Stimulated activated naive CD8-positive, alpha-beta T cell treated with anti-CD3 and anti-CD28 coated beads, Interleukin-15, amount 100 ng/mL, for 72 hours (primary cell): ENCODE data around the gene ST6GALNAC3.

Experiments
- ATAC-seq: fragments of 150-1000 bp; cut with Tn5 transposase; 2 replicates; pipeline ENCODE4 v1.10.0; 2021; ENCODE audit warnings: mild to moderate bottlenecking, moderate library complexity
- DNase-seq, 2 donors: peaks; one replicate each; pipeline ENCODE4 v3.0.0; 2021 to 2022
- H3K27ac Mint-ChIP-seq, 2 donors: one replicate each; pipeline ENCODE4 v1.8.0; 2022; ENCODE audit warnings: mild to moderate bottlenecking in 2 of 2, mixed read lengths in 2 of 2, moderate library complexity in 2 of 2
- H3K27me3 Mint-ChIP-seq: one replicate; pipeline ENCODE4 v1.8.0; 2022; ENCODE audit warnings: mixed read lengths
- H3K4me1 Mint-ChIP-seq: one replicate; pipeline ENCODE4 v1.8.0; 2022; ENCODE audit warnings: mild to moderate bottlenecking, mixed read lengths
- H3K4me3 Mint-ChIP-seq, 2 donors: one replicate each; pipeline ENCODE4 v1.8.0; 2022; ENCODE audit warnings: mild to moderate bottlenecking in 2 of 2, mixed read lengths in 2 of 2, moderate library complexity in 1 of 2
- H3K9me3 Mint-ChIP-seq, 2 donors: one replicate each; pipeline ENCODE4 v1.8.0; 2022; ENCODE audit warnings: mixed read lengths in 2 of 2

Gene ST6GALNAC3

DNA sequence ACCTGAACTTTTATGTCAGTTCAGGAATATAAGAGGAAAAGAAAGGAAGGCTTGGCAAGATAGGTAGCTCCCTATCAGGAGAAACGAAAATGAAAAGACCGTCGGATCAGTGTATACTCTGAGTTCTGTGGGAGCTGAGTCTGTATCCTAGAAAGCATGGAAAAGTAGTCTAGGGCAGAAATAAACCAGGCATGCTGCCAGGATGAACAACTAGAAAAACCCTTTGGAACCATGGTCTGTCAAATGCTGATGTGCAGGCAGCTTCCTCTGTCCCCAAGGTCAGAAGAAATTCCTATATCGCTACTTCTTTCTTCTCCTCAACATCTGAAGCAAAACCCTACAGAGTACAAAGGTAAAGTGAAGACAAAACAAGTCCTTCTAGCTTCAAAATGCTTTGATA is 268.8 kb downstream of the ST6GALNAC3 start:
- DNase-seq (no peak), ATAC-seq (no peak)
- H3K4me3 Mint-ChIP-seq: no peak overlapping the region
- peaks cover 0 to 8% of the 10 kb centered on the region in 2 donors for H3K9me3 Mint-ChIP-seq
- H3K27ac Mint-ChIP-seq: no peak overlapping the region
- H3K4me1 Mint-ChIP-seq: no peaks in the 10 kb centered on the region
- H3K27me3 Mint-ChIP-seq: no peaks in the 10 kb centered on the region

GRCh38 chr1:76351655-76352054 is 277.1 kb downstream of the ST6GALNAC3 start:
- Mint-ChIP-seq H3K27me3 (no peaks in the 10 kb centered on the region), H3K4me3 (no peak overlapping the region), H3K27ac (no peak overlapping the region), H3K9me3 (no peaks in the 10 kb centered on the region), H3K4me1 (no peaks in the 10 kb centered on the region)
- DNase-seq: no peak
- ATAC-seq: no peak

GRCh38 chr1:76352741-76353435 is 278.3 kb downstream of the ST6GALNAC3 start:
- Mint-ChIP-seq H3K4me3 (no peak overlapping the region), H3K27ac (no peak overlapping the region), H3K9me3 (no peaks in the 10 kb centered on the region), H3K27me3 (no peaks in the 10 kb centered on the region), H3K4me1 (no peaks in the 10 kb centered on the region)
- DNase-seq (no peak), ATAC-seq (no peak)

DNA sequence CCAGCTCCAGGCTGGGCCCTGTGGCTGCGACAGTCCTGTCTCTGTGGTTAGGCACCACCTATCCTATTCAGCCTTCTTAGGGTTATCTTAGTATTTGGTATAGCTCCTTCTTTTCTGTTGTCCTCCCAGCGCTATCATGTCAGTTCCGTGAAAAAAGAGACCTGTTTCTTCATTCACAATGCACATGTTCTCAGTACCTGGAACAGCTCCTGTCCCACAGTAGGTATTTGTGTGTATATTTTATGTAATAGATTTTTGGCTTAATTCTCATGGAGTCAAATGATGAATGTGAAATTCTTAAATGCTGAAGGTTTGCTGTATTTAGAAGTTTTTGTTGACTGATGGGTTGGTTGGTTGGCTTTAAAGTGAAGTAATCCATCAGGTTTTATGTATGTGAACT is 279.7 kb downstream of the ST6GALNAC3 start:
- no peak overlapping the region for H3K27ac Mint-ChIP-seq
- no peak overlapping the region for H3K4me3 Mint-ChIP-seq
- no peaks in the 10 kb centered on the region for H3K9me3 Mint-ChIP-seq
- DNase-seq (no peak), ATAC-seq (no peak)
- no peaks in the 10 kb centered on the region for H3K4me1 Mint-ChIP-seq
- no peaks in the 10 kb centered on the region for H3K27me3 Mint-ChIP-seq

- ATAC-seq: no peak
- H3K27ac Mint-ChIP-seq: no peak overlapping the region
- no peaks in the 10 kb centered on the region for H3K9me3 Mint-ChIP-seq
- H3K4me1 Mint-ChIP-seq: no peaks in the 10 kb centered on the region
- no peak overlapping the region for H3K4me3 Mint-ChIP-seq
- peaks cover 6% of the 10 kb centered on the region for H3K27me3 Mint-ChIP-seq
- DNase-seq: no peak
Observed at GRCh38 chr1:76366726-76367125, 292.2 kb downstream of the ST6GALNAC3 start.

- Mint-ChIP-seq H3K27me3 (peaks cover 6% of the 10 kb centered on the region), H3K9me3 (peaks cover 0 to under 1% of the 10 kb centered on the region in 2 donors), H3K4me1 (no peaks in the 10 kb centered on the region), H3K4me3 (no peak overlapping the region), H3K27ac (no peak overlapping the region)
- ATAC-seq (no peak), DNase-seq (no peak)
Observed at GRCh38 chr1:76371941-76372340, 297.4 kb downstream of the ST6GALNAC3 start.

GRCh38 chr1:76374086-76374485 is 299.5 kb downstream of the ST6GALNAC3 start:
- no peak for ATAC-seq
- Mint-ChIP-seq H3K4me1 (no peaks in the 10 kb centered on the region), H3K27ac (no peak overlapping the region)

DNA sequence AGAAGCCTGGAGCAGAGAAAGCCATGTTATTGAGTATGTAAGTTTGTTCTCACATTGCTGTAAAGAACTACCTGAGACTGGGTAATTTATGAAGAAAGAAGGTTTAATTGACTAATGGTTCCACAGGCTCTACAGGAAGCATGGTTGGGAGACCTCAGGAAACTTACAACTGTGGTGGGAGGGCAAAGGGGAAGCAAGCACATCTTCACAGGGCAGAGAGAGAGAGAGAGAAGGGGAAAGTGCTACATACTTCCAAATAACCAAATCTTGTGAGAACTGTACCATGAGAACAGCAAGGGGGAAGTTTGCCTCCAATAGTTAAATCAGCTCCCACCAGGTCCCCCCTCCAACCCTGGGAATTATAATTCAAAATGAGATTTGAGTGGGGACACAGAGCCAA is 302.7 kb downstream of the ST6GALNAC3 start:
- Mint-ChIP-seq H3K9me3 (peaks cover 0 to 13% of the 10 kb centered on the region in 2 donors), H3K27ac (peak overlapping the region in 1 of 2 donors; percentile 43), H3K27me3 (no peaks in the 10 kb centered on the region), H3K4me1 (no peaks in the 10 kb centered on the region), H3K4me3 (no peak overlapping the region)
- ATAC-seq (no peak), DNase-seq (no peak)

More at GRCh38 chr1:76374086-76374485, 299.5 kb downstream of the ST6GALNAC3 start:
- no peak for DNase-seq
- Mint-ChIP-seq H3K27me3 (peaks cover 5% of the 10 kb centered on the region), H3K9me3 (peaks cover 0 to 7% of the 10 kb centered on the region in 2 donors), H3K4me3 (no peak overlapping the region)

GRCh38 chr1:76379506-76379905 is 305.0 kb downstream of the ST6GALNAC3 start:
- no peaks in the 10 kb centered on the region for H3K4me1 Mint-ChIP-seq
- no peaks in the 10 kb centered on the region for H3K27me3 Mint-ChIP-seq
- peaks cover 0 to 13% of the 10 kb centered on the region in 2 donors for H3K9me3 Mint-ChIP-seq
- H3K27ac Mint-ChIP-seq: no peak overlapping the region
- ATAC-seq (no peak), DNase-seq (no peak)
- no peak overlapping the region for H3K4me3 Mint-ChIP-seq

- H3K27ac Mint-ChIP-seq: no peak overlapping the region
- ATAC-seq: no peak
- DNase-seq: no peak
- H3K9me3 Mint-ChIP-seq: peaks cover 0 to 13% of the 10 kb centered on the region in 2 donors
- H3K4me3 Mint-ChIP-seq: no peak overlapping the region
- H3K27me3 Mint-ChIP-seq: no peaks in the 10 kb centered on the region
- H3K4me1 Mint-ChIP-seq: no peaks in the 10 kb centered on the region
Observed at GRCh38 chr1:76381450-76382097, 307.0 kb downstream of the ST6GALNAC3 start.

DNA sequence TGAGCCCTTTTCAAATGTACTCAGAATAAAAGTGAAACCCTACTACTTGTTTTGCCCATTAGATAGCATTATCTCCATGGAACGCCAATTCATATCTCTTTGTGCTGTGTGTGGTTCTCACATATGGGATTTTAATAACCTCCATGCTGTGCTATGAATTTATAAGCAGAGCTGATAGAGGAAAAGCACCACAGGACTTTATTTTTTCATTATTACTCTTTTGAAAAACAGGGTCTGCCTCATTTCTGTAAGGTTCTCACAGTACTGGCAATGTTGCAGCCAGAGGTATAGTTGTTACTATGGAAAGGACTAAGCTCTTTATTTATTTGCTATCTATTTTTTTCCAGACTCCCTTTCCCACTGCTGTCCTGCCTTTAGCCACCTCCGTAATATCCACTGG is 313.7 kb downstream of the ST6GALNAC3 start:
- no peaks in the 10 kb centered on the region for H3K9me3 Mint-ChIP-seq
- H3K4me1 Mint-ChIP-seq: no peaks in the 10 kb centered on the region
- no peaks in the 10 kb centered on the region for H3K27me3 Mint-ChIP-seq
- H3K4me3 Mint-ChIP-seq: no peak overlapping the region
- no peak for ATAC-seq
- H3K27ac Mint-ChIP-seq: peak overlapping the region in 1 of 2 donors; percentile 16
- DNase-seq: no peak

DNA sequence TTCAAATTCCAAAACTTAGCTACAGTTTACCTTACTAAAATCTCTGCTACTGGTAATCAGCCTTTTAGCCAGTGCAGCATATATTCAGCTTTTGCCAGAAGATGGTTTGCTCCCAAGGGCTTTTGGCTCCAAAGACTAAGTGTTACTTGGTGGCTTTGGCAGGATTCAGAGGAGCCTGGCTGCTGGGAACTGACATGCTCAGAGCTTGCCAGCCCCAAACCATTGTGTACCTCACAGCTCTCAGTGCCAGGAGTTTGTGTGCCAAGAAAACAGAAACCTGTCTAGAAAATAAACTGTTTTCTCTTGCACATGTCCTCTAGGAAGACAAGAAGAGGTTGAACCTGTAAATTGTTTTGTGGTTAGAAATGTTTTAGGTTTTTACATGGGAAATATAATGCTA is 315.9 kb downstream of the ST6GALNAC3 start:
- H3K9me3 Mint-ChIP-seq: peaks cover 0 to under 1% of the 10 kb centered on the region in 2 donors
- no peaks in the 10 kb centered on the region for H3K27me3 Mint-ChIP-seq
- H3K4me3 Mint-ChIP-seq: no peak overlapping the region
- no peaks in the 10 kb centered on the region for H3K4me1 Mint-ChIP-seq
- no peak for DNase-seq
- ATAC-seq: no peak
- no peak overlapping the region for H3K27ac Mint-ChIP-seq

DNA sequence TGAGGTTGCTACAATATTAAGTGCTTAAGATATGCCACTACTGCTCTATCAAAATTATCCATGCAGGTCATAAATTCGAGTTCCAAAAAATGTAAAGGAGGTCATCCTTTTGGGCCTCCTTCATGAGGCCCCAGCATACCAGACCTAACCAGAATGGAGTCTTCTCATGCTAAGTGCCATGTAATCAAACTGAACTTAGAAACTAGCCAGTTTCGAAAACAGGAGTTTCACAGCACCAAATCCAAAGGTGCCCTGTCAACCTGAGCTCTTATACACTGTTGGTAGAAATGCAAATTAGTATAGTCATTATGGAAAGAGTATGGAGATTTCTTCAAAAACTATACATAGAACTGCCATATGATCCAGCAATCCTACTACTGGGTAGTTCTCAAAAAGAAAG is 320.5 kb downstream of the ST6GALNAC3 start:
- Mint-ChIP-seq H3K9me3 (peaks cover 0 to 3% of the 10 kb centered on the region in 2 donors), H3K4me3 (no peak overlapping the region), H3K27ac (no peak overlapping the region), H3K27me3 (no peaks in the 10 kb centered on the region), H3K4me1 (no peaks in the 10 kb centered on the region)
- DNase-seq (no peak), ATAC-seq (no peak)

DNA sequence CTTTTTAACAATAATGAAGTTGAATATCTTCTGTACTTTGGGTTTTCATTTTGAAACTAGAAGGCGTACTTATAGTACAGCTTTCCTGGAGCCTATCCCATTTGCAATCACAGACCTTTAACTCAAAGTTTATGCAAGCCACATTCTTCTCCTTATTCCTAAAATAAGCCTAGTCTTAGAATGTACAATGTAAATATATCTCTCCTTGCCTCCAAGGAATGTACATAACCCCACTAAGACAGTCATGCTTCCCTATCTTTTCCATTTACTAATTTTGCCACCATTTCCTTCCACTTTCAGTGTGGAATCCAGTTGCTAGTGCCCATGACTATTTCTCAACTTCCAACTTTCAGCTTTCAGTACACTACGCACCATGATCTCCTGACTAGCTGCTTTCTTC is 327.6 kb downstream of the ST6GALNAC3 start:
- peaks cover 11 to 14% of the 10 kb centered on the region in 2 donors for H3K9me3 Mint-ChIP-seq
- ATAC-seq: no peak
- H3K4me3 Mint-ChIP-seq: no peak overlapping the region
- H3K4me1 Mint-ChIP-seq: no peaks in the 10 kb centered on the region
- no peaks in the 10 kb centered on the region for H3K27me3 Mint-ChIP-seq
- no peak overlapping the region for H3K27ac Mint-ChIP-seq
- DNase-seq: no peak

- no peak for DNase-seq
- Mint-ChIP-seq H3K27me3 (no peaks in the 10 kb centered on the region), H3K27ac (no peak overlapping the region), H3K4me1 (no peaks in the 10 kb centered on the region), H3K4me3 (no peak overlapping the region), H3K9me3 (no peaks in the 10 kb centered on the region)
- no peak for ATAC-seq
Observed at GRCh38 chr1:76408303-76408702, 333.8 kb downstream of the ST6GALNAC3 start.

DNA sequence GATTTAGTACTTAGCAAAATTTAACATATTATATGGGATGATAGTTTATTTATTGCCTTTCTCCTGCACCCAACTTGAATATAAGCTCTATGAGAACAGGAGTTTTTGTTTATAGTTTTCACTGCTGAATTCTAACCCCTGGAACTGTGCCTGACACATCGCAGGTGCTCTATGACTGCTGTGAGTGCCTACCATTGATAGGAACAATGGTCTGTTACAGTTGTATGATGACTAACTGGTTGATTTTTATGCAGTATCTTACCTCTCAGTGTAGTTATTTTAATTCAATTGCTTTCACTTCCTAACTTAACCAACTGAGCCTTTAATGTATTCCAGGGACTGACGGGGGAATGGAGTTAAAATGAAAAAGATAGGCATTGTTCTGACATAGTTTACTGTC is 336.0 kb downstream of the ST6GALNAC3 start:
- Mint-ChIP-seq H3K4me1 (no peaks in the 10 kb centered on the region), H3K27ac (no peak overlapping the region), H3K9me3 (no peaks in the 10 kb centered on the region), H3K27me3 (no peaks in the 10 kb centered on the region), H3K4me3 (no peak overlapping the region)
- no peak for ATAC-seq
- DNase-seq: no peak
